Measurements from ENCODE around the gene FGFBP2.

Gene FGFBP2

GRCh38 chr4:15965325-15965724, 2.4 kb upstream of the FGFBP2 start:
- peaks cover 9% of the 10 kb centered on the region for H3K36me3 ChIP-seq (ENCODE audit: control insufficient read depth, insufficient read depth, low read length)
- H3K4me3 ChIP-seq (ENCODE audit: low read depth, low read length), result no peak overlapping the region
- H3K4me1 ChIP-seq (ENCODE audit: control insufficient read depth, insufficient read depth, low read length), result no peaks in the 10 kb centered on the region
- H3K27ac ChIP-seq (ENCODE audit: low read depth, low read length), result no peak overlapping the region
- H3K9me3 ChIP-seq (ENCODE audit: control insufficient read depth, insufficient read depth, low read length), result no peaks in the 10 kb centered on the region
- H3K9ac ChIP-seq (ENCODE audit: low read depth, low read length), result no peak overlapping the region
- no peaks in the 10 kb centered on the region for H3K27me3 ChIP-seq (ENCODE audit: control insufficient read depth, insufficient read depth, low read length)

- H3K36me3 ChIP-seq (ENCODE audit: control insufficient read depth, insufficient read depth, low read length), result peaks cover 9% of the 10 kb centered on the region
- H3K27me3 ChIP-seq (ENCODE audit: control insufficient read depth, insufficient read depth, low read length), result no peaks in the 10 kb centered on the region
- H3K4me1 ChIP-seq (ENCODE audit: control insufficient read depth, insufficient read depth, low read length), result no peaks in the 10 kb centered on the region
- no peaks in the 10 kb centered on the region for H3K9me3 ChIP-seq (ENCODE audit: control insufficient read depth, insufficient read depth, low read length)
- H3K9ac ChIP-seq (ENCODE audit: low read depth, low read length), result no peak overlapping the region
- H3K27ac ChIP-seq (ENCODE audit: low read depth, low read length), result no peak overlapping the region
- no peak overlapping the region for H3K4me3 ChIP-seq (ENCODE audit: low read depth, low read length)
Observed at GRCh38 chr4:15964159-15964558, 1.2 kb upstream of the FGFBP2 start.

GRCh38 chr4:15963576-15963975, 601 bp upstream of the FGFBP2 start:
- Histone ChIP-seq H3K27ac (ENCODE audit: low read depth, low read length) (no peak overlapping the region), H3K27me3 (ENCODE audit: control insufficient read depth, insufficient read depth, low read length) (no peaks in the 10 kb centered on the region), H3K36me3 (ENCODE audit: control insufficient read depth, insufficient read depth, low read length) (peaks cover 5% of the 10 kb centered on the region), H3K9me3 (ENCODE audit: control insufficient read depth, insufficient read depth, low read length) (no peaks in the 10 kb centered on the region), H3K4me3 (ENCODE audit: low read depth, low read length) (no peak overlapping the region), H3K4me1 (ENCODE audit: control insufficient read depth, insufficient read depth, low read length) (no peaks in the 10 kb centered on the region), H3K9ac (ENCODE audit: low read depth, low read length) (no peak overlapping the region)

- Histone ChIP-seq H3K27ac (ENCODE audit: low read depth, low read length) (no peak overlapping the region), H3K4me1 (ENCODE audit: control insufficient read depth, insufficient read depth, low read length) (peaks cover 4% of the 10 kb centered on the region), H3K36me3 (ENCODE audit: control insufficient read depth, insufficient read depth, low read length) (no peaks in the 10 kb centered on the region), H3K27me3 (ENCODE audit: control insufficient read depth, insufficient read depth, low read length) (no peaks in the 10 kb centered on the region), H3K9ac (ENCODE audit: low read depth, low read length) (no peak overlapping the region), H3K4me3 (ENCODE audit: low read depth, low read length) (no peak overlapping the region), H3K9me3 (ENCODE audit: control insufficient read depth, insufficient read depth, low read length) (no peaks in the 10 kb centered on the region)
Observed at GRCh38 chr4:15961781-15962510, 1.0 kb downstream of the FGFBP2 start.

GRCh38 chr4:15958562-15958961, 4.4 kb downstream of the FGFBP2 start:
- Histone ChIP-seq H3K4me3 (ENCODE audit: low read depth, low read length) (no peak overlapping the region), H3K27me3 (ENCODE audit: control insufficient read depth, insufficient read depth, low read length) (no peaks in the 10 kb centered on the region), H3K27ac (ENCODE audit: low read depth, low read length) (no peak overlapping the region), H3K9me3 (ENCODE audit: control insufficient read depth, insufficient read depth, low read length) (peaks cover 7% of the 10 kb centered on the region), H3K4me1 (ENCODE audit: control insufficient read depth, insufficient read depth, low read length) (peaks cover 4% of the 10 kb centered on the region), H3K9ac (ENCODE audit: low read depth, low read length) (no peak overlapping the region), H3K36me3 (ENCODE audit: control insufficient read depth, insufficient read depth, low read length) (no peaks in the 10 kb centered on the region)

GRCh38 chr4:15956179-15956850, 6.7 kb downstream of the FGFBP2 start:
- Histone ChIP-seq H3K27me3 (ENCODE audit: control insufficient read depth, insufficient read depth, low read length) (no peaks in the 10 kb centered on the region), H3K9ac (ENCODE audit: low read depth, low read length) (no peak overlapping the region), H3K4me3 (ENCODE audit: low read depth, low read length) (no peak overlapping the region), H3K36me3 (ENCODE audit: control insufficient read depth, insufficient read depth, low read length) (no peaks in the 10 kb centered on the region), H3K27ac (ENCODE audit: low read depth, low read length) (no peak overlapping the region), H3K4me1 (ENCODE audit: control insufficient read depth, insufficient read depth, low read length) (peaks cover 4% of the 10 kb centered on the region), H3K9me3 (ENCODE audit: control insufficient read depth, insufficient read depth, low read length) (peaks cover 7% of the 10 kb centered on the region)

- H3K9me3 ChIP-seq (ENCODE audit: control insufficient read depth, insufficient read depth, low read length), result peaks cover 7% of the 10 kb centered on the region
- H3K36me3 ChIP-seq (ENCODE audit: control insufficient read depth, insufficient read depth, low read length), result no peaks in the 10 kb centered on the region
- H3K27me3 ChIP-seq (ENCODE audit: control insufficient read depth, insufficient read depth, low read length), result no peaks in the 10 kb centered on the region
- no peak overlapping the region for H3K4me3 ChIP-seq (ENCODE audit: low read depth, low read length)
- H3K4me1 ChIP-seq (ENCODE audit: control insufficient read depth, insufficient read depth, low read length), result peaks cover 4% of the 10 kb centered on the region
- no peak overlapping the region for H3K9ac ChIP-seq (ENCODE audit: low read depth, low read length)
- H3K27ac ChIP-seq (ENCODE audit: low read depth, low read length), result no peak overlapping the region
Observed at GRCh38 chr4:15955670-15956069, 7.3 kb downstream of the FGFBP2 start.

GRCh38 chr4:15953625-15954024, 9.3 kb downstream of the FGFBP2 start:
- Histone ChIP-seq H3K27me3 (ENCODE audit: control insufficient read depth, insufficient read depth, low read length) (no peaks in the 10 kb centered on the region), H3K4me3 (ENCODE audit: low read depth, low read length) (no peak overlapping the region), H3K36me3 (ENCODE audit: control insufficient read depth, insufficient read depth, low read length) (no peaks in the 10 kb centered on the region), H3K9ac (ENCODE audit: low read depth, low read length) (no peak overlapping the region), H3K4me1 (ENCODE audit: control insufficient read depth, insufficient read depth, low read length) (peaks cover 4% of the 10 kb centered on the region), H3K27ac (ENCODE audit: low read depth, low read length) (no peak overlapping the region), H3K9me3 (ENCODE audit: control insufficient read depth, insufficient read depth, low read length) (peaks cover 7% of the 10 kb centered on the region)

- H3K4me1 ChIP-seq (ENCODE audit: control insufficient read depth, insufficient read depth, low read length), result no peaks in the 10 kb centered on the region
- H3K9ac ChIP-seq (ENCODE audit: low read depth, low read length), result no peak overlapping the region
- H3K27ac ChIP-seq (ENCODE audit: low read depth, low read length), result no peak overlapping the region
- H3K27me3 ChIP-seq (ENCODE audit: control insufficient read depth, insufficient read depth, low read length), result no peaks in the 10 kb centered on the region
- no peak overlapping the region for H3K4me3 ChIP-seq (ENCODE audit: low read depth, low read length)
- H3K9me3 ChIP-seq (ENCODE audit: control insufficient read depth, insufficient read depth, low read length), result peaks cover 7% of the 10 kb centered on the region
- H3K36me3 ChIP-seq (ENCODE audit: control insufficient read depth, insufficient read depth, low read length), result no peaks in the 10 kb centered on the region
Observed at GRCh38 chr4:15951781-15952180, 11.2 kb downstream of the FGFBP2 start.

GRCh38 chr4:15948826-15949225, 14.1 kb downstream of the FGFBP2 start:
- Histone ChIP-seq H3K9ac (ENCODE audit: low read depth, low read length) (no peak overlapping the region), H3K27ac (ENCODE audit: low read depth, low read length) (no peak overlapping the region), H3K4me1 (ENCODE audit: control insufficient read depth, insufficient read depth, low read length) (no peaks in the 10 kb centered on the region), H3K9me3 (ENCODE audit: control insufficient read depth, insufficient read depth, low read length) (peaks cover 3% of the 10 kb centered on the region; the same call in 1 of the 2 replicates), H3K36me3 (ENCODE audit: control insufficient read depth, insufficient read depth, low read length) (no peaks in the 10 kb centered on the region), H3K4me3 (ENCODE audit: low read depth, low read length) (no peak overlapping the region), H3K27me3 (ENCODE audit: control insufficient read depth, insufficient read depth, low read length) (no peaks in the 10 kb centered on the region)

GRCh38 chr4:15947684-15948083, 15.3 kb downstream of the FGFBP2 start:
- H3K4me1 ChIP-seq (ENCODE audit: control insufficient read depth, insufficient read depth, low read length), result no peaks in the 10 kb centered on the region
- H3K36me3 ChIP-seq (ENCODE audit: control insufficient read depth, insufficient read depth, low read length), result no peaks in the 10 kb centered on the region
- H3K9me3 ChIP-seq (ENCODE audit: control insufficient read depth, insufficient read depth, low read length), result no peaks in the 10 kb centered on the region
- no peak overlapping the region for H3K4me3 ChIP-seq (ENCODE audit: low read depth, low read length)
- H3K9ac ChIP-seq (ENCODE audit: low read depth, low read length), result no peak overlapping the region
- H3K27me3 ChIP-seq (ENCODE audit: control insufficient read depth, insufficient read depth, low read length), result no peaks in the 10 kb centered on the region
- no peak overlapping the region for H3K27ac ChIP-seq (ENCODE audit: low read depth, low read length)
